NCI-H1417 (cell line): ENCODE measurements around the gene RAP1GAP.
A peak's percentile ranks its signal among the peaks of the same experiment; 100 is the strongest.
"Not testable (repeated sequence)": the region's sequence is repeated elsewhere in the genome, so short reads cannot be mapped to it uniquely, and the experiment has no call there.

ENCODE experiments used
- DNase-seq, 3 experiments: peaks; one replicate each; lab custom pipeline; 2025; lab: John Stamatoyannopoulos, UW

The RAP1GAP gene

GRCh38 chr1:21570885-21571284 lies 98.3 kb downstream of the RAP1GAP start:
- DNase-seq, result no peak

GRCh38 chr1:21570528-21570875 lies 98.7 kb downstream of the RAP1GAP start:
- no peak for DNase-seq

GRCh38 chr1:21569820-21570527 lies 99.2 kb downstream of the RAP1GAP start:
- no peak for DNase-seq

- DNase-seq, result no peak
Observed at GRCh38 chr1:21568809-21569385, 100.3 kb downstream of the RAP1GAP start.

- DNase-seq, result peak in 1 of 3 experiments; percentile 5
Observed at GRCh38 chr1:21568006-21568746, 101.0 kb downstream of the RAP1GAP start.

GRCh38 chr1:21567241-21568005 lies 101.7 kb downstream of the RAP1GAP start:
- DNase-seq, result no peak

- DNase-seq, result not testable (repeated sequence)
Observed at GRCh38 chr1:21566361-21566760, 102.8 kb downstream of the RAP1GAP start.

GRCh38 chr1:21565285-21565684 lies 103.9 kb downstream of the RAP1GAP start:
- no peak for DNase-seq

GRCh38 chr1:21564521-21565095 lies 104.5 kb downstream of the RAP1GAP start:
- DNase-seq, result no peak

- DNase-seq, result no peak
Observed at GRCh38 chr1:21563971-21564370, 105.2 kb downstream of the RAP1GAP start.

GRCh38 chr1:21562896-21563295 lies 106.3 kb downstream of the RAP1GAP start:
- no peak for DNase-seq

- no peak for DNase-seq
Observed at GRCh38 chr1:21560916-21561638, 108.1 kb downstream of the RAP1GAP start.

GRCh38 chr1:21559788-21560567 lies 109.2 kb downstream of the RAP1GAP start:
- peak in 2 of 3 experiments; percentile 11 to 59 for DNase-seq

GRCh38 chr1:21553116-21553926 lies 115.8 kb downstream of the RAP1GAP start:
- no peak for DNase-seq

GRCh38 chr1:21552715-21553114 lies 116.4 kb downstream of the RAP1GAP start:
- DNase-seq, result no peak

- no peak for DNase-seq
Observed at GRCh38 chr1:21550866-21551475, 118.2 kb downstream of the RAP1GAP start.

- DNase-seq, result no peak
Observed at GRCh38 chr1:21550097-21550496, 119.1 kb downstream of the RAP1GAP start.

- no peak for DNase-seq
Observed at GRCh38 chr1:21547876-21548275, 121.3 kb downstream of the RAP1GAP start.
